Esophagus squamous epithelium (tissue), 4 donors: Measurements from ENCODE around the gene ITGB4.

Experiments used
- POLR2A ChIP-seq, 4 donors: fragments of 450-650 bp; IDR thresholded peaks; one replicate each; pipeline ENCODE4 v1.6.1; 2017; ENCODE audit warnings: antibody characterized with exemption in 4 of 4, mild to moderate bottlenecking in 4 of 4, moderate library complexity in 3 of 4
- TF ChIP-seq, protein P1 (sequence below), 6 experiments: fragments of 450-650 bp in 4 of 6; fragments of 200-600 bp in 2 of 6; sonication (generic) in 2 of 6; IDR thresholded peaks; one replicate each; pipeline ENCODE4 v1.5.1; 2016 to 2019; ENCODE audit warnings: antibody characterized with exemption in 6 of 6, mild to moderate bottlenecking in 4 of 6, moderate library complexity in 4 of 6

DNA sequence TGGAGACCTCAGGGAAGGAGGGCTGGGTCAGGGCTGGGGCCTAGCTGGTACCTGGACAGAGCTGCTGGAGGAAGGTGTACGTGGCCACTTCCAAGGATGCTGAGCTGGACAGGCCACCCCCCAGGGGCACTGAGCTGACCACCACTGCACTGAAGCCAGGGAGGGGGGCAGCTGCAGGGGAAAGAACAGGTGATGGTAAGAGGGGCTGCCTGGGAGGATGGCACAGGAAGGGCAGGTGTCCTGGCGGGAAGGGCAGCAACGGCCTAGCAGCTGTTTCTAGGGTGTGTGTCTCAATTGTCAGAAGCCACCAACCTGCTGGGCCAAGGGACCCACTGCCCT lies 42.0 kb downstream of the ITGB4 start:
- TF ChIP-seq, protein P1, sequence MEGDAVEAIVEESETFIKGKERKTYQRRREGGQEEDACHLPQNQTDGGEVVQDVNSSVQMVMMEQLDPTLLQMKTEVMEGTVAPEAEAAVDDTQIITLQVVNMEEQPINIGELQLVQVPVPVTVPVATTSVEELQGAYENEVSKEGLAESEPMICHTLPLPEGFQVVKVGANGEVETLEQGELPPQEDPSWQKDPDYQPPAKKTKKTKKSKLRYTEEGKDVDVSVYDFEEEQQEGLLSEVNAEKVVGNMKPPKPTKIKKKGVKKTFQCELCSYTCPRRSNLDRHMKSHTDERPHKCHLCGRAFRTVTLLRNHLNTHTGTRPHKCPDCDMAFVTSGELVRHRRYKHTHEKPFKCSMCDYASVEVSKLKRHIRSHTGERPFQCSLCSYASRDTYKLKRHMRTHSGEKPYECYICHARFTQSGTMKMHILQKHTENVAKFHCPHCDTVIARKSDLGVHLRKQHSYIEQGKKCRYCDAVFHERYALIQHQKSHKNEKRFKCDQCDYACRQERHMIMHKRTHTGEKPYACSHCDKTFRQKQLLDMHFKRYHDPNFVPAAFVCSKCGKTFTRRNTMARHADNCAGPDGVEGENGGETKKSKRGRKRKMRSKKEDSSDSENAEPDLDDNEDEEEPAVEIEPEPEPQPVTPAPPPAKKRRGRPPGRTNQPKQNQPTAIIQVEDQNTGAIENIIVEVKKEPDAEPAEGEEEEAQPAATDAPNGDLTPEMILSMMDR (IDR thresholded peaks at IDR 0.05): no peak
- TF ChIP-seq POLR2A (IDR thresholded peaks at IDR 0.05): no peak
